Measurements from ENCODE around the gene GATB. TPM values are rescaled to one million over a fixed set of nuclear protein-coding genes. Genes with fewer than 3 reads are reported as not detected.

The GATB gene
- total RNA-seq, 1 donor from 2014 or later, result 22.9 TPM

- Mint-ChIP-seq H3K4me3 (no peak overlapping the region), H3K4me1 (peaks cover 9% of the 10 kb centered on the region), H3K27ac (no peak overlapping the region), H3K9me3 (no peaks in the 10 kb centered on the region), H3K36me3 (ENCODE audit: low read depth) (peaks cover 62% of the 10 kb centered on the region), H3K27me3 (no peaks in the 10 kb centered on the region)
- ChIA-PET POLR2A (no interaction called here), CTCF (no interaction called here)
- TF ChIP-seq, protein P1, sequence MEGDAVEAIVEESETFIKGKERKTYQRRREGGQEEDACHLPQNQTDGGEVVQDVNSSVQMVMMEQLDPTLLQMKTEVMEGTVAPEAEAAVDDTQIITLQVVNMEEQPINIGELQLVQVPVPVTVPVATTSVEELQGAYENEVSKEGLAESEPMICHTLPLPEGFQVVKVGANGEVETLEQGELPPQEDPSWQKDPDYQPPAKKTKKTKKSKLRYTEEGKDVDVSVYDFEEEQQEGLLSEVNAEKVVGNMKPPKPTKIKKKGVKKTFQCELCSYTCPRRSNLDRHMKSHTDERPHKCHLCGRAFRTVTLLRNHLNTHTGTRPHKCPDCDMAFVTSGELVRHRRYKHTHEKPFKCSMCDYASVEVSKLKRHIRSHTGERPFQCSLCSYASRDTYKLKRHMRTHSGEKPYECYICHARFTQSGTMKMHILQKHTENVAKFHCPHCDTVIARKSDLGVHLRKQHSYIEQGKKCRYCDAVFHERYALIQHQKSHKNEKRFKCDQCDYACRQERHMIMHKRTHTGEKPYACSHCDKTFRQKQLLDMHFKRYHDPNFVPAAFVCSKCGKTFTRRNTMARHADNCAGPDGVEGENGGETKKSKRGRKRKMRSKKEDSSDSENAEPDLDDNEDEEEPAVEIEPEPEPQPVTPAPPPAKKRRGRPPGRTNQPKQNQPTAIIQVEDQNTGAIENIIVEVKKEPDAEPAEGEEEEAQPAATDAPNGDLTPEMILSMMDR (IDR thresholded peaks at IDR 0.05), result no peak
- intact Hi-C loops (cut with micrococcal nuclease), result no loop called here
- no peak for DNase-seq
- ATAC-seq (ENCODE audit: low read depth), result no peak
Observed at GRCh38 chr4:151719956-151720334, 40.9 kb downstream of the GATB start.

- CTCF ChIA-PET, result no interaction called here
- TF ChIP-seq, protein P1 (IDR thresholded peaks at IDR 0.05), result no peak
- DNase-seq (no peak), ATAC-seq (ENCODE audit: low read depth) (no peak)
- Mint-ChIP-seq H3K4me3 (no peak overlapping the region), H3K36me3 (ENCODE audit: low read depth) (peaks cover 68% of the 10 kb centered on the region), H3K27ac (no peak overlapping the region), H3K9me3 (no peaks in the 10 kb centered on the region), H3K4me1 (peaks cover 9% of the 10 kb centered on the region), H3K27me3 (no peaks in the 10 kb centered on the region)
- intact Hi-C loops (cut with micrococcal nuclease), result no loop called here
- POLR2A ChIA-PET, result no interaction called here
Observed at GRCh38 chr4:151718984-151719955, 41.5 kb downstream of the GATB start.

DNA sequence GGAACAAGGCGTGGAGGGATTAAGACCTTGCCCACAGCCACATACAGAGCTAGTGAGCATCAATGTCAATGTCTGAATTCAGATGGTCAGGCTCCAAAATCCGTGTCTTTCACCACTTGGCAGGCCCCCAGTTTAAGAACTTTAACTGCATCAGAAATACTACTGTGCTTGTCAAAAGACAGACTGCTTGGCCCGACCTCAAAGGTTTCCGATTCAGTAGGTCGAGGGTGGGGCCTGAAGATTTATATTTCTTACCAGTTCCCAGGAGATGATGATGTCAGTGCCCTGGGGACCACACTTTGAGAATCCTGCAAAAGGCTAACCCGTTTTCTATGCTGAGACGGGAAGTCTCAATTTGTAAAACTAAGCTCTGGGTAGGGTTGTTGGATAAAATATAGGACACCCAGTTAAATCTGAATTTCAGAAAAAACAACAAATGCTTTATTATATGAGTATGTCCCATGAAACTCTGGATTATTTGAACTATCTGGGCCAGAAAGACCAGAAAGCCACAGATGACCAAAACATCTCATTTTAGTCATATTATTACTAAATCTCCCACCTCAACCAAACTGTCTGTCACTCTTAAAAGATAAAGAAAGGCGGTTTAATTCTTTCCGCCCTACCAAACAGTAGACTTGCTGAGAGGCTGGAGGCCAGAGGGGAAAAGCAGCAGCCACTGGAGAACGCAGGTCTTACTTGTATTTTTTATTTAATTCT is 42.7 kb downstream of the GATB start:
- CTCF ChIA-PET, result no interaction called here
- Mint-ChIP-seq H3K4me1 (peaks cover 9% of the 10 kb centered on the region), H3K27ac (no peak overlapping the region), H3K9me3 (no peaks in the 10 kb centered on the region), H3K27me3 (no peaks in the 10 kb centered on the region), H3K4me3 (no peak overlapping the region), H3K36me3 (ENCODE audit: low read depth) (peaks cover 74% of the 10 kb centered on the region)
- DNase-seq (no peak), ATAC-seq (ENCODE audit: low read depth) (peak; percentile 40)
- TF ChIP-seq, protein P1 (IDR thresholded peaks at IDR 0.05), result no peak
- POLR2A ChIA-PET, result no interaction called here
- intact Hi-C loops (cut with micrococcal nuclease), result no loop called here

DNA sequence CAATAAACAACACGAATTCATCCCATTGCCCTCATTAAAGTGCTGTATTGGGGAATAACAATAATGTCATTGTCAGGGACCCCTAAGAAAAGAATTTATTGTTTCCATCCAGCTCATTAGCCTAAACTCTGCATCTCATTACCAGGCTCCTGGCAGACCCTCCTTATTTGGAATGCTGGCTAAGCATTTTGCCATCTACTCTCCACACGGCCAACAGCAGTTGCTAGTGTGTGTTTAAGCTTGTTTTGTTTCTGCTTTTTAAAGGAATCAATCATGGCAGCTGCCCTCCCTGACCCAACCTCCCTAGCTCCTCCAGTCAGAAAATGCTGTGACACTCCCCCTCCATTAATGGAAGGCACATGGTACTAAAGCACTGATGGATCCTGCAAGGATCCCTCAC is 43.5 kb downstream of the GATB start:
- intact Hi-C loops (cut with micrococcal nuclease), result no loop called here

More for the DNA sequence above, 43.5 kb downstream of the GATB start:
- Mint-ChIP-seq H3K4me1 (peaks cover 9% of the 10 kb centered on the region), H3K27me3 (no peaks in the 10 kb centered on the region), H3K36me3 (ENCODE audit: low read depth) (peaks cover 67% of the 10 kb centered on the region), H3K27ac (no peak overlapping the region), H3K4me3 (no peak overlapping the region), H3K9me3 (no peaks in the 10 kb centered on the region)
- DNase-seq, result no peak
- ATAC-seq (ENCODE audit: low read depth), result no peak
- ChIA-PET CTCF (no interaction called here), POLR2A (no interaction called here)
- TF ChIP-seq, protein P1 (IDR thresholded peaks at IDR 0.05), result no peak

All from activated B cell treated with CpG ODN at 0.5 μM for 24 hours (primary cell).